GM10266 (cell line): ENCODE measurements around the gene UBXN2A.

Source experiments
- DNase-seq: peaks from one replicate; pipeline ENCODE4 v3.0.0; 2012; ENCODE audit errors: extremely low spot score
- CTCF ChIP-seq: IDR thresholded peaks from 2 replicates; pipeline ENCODE4 v1.5.1; 2012; ENCODE audit warnings: mild to moderate bottlenecking, low read depth; ENCODE audit not compliant: control insufficient read depth, insufficient read depth; ENCODE audit errors: missing control alignments

The UBXN2A gene, protein sequence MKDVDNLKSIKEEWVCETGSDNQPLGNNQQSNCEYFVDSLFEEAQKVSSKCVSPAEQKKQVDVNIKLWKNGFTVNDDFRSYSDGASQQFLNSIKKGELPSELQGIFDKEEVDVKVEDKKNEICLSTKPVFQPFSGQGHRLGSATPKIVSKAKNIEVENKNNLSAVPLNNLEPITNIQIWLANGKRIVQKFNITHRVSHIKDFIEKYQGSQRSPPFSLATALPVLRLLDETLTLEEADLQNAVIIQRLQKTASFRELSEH

GRCh38 chr2:23939987-23940717 is at the start of gene UBXN2A:
Gene UBXN2A, plus strand, starts transcription at chr2:23940463. Its CDS starts 17,852 bp downstream, at chr2:23958315.
- peak; percentile 92 for DNase-seq
- TF ChIP-seq CTCF: no peak

DNA sequence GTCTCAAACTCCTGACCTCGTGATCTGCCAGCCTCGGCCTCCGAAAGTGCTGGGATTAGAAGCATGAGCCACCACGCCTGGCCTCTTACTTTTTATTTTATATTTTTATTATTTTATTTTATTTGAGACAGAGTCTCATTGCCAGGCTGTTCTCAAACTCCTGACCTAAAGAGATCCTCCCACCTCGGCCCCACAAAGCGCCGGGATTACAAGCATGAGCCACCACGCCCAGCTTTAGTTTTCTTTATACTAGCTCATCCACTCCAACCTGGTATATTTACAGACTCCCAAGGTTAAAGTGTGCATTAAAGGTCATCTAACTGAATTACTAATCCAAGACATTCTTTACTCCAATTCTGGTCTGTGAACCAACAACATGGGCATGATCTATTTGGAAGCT is 40.1 kb upstream of the UBXN2A start:
- no peak for TF ChIP-seq CTCF
- DNase-seq: no peak

DNA sequence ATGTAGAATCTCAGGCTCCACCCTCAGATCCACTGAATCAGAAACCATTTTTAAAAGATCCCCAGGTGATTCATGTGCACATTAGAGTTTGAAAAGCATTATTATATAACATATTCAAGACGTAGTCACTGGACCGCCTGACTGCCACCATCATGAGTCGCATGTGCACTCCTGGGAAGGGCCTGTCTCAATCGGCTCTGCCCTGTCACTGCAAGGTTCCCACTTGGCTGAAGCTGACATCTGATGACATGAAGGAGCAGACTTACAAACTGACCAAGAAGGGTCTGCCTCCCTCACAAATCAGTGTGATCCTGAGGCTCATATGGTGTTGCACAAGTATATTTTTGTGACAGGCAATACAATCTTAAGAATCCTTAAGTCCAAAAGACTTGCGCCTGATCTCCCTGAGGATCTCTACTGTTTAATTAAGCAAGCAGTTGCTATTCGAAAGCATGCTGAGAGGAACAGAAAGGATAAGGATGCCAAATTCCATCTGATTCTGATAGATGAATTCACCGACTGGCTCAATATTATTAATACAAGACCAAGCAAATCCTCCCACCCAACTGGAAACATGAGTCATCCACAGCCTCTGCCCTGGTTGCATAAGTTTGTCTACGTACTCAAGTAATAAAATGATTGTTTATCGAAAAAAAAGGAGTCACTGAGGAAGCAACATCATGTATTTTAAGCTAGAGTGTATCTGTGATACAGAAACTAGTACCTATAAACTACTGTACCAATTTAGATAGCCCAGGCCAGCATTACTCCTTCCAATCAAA is 39.5 kb upstream of the UBXN2A start:
- TF ChIP-seq CTCF: no peak
- DNase-seq: no peak

- no peak for DNase-seq
- no peak for TF ChIP-seq CTCF
Observed at GRCh38 chr2:23901966-23902846, 38.1 kb upstream of the UBXN2A start.

- DNase-seq: no peak
- no peak for TF ChIP-seq CTCF
Observed at GRCh38 chr2:23903034-23903433, 37.2 kb upstream of the UBXN2A start.

DNA sequence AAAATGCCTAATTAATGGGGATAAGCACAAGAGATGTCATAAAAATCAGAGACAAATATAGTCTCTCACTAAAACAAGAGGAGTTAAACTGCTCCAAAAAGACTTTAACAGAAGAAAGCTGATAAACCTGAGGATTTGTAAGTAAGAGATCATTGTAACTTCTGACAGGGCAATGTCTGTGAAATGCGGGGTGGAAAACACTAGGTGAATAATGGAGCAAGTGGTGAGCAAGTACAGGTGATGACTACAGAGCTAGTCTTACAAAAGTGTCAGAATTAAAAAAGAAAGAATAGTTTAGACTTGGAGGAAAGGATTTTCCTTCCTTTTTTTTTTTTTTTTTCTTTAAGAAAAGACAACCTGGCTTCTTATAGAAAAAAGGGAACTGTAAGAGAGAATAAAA is 36.0 kb upstream of the UBXN2A start:
- TF ChIP-seq CTCF: no peak
- no peak for DNase-seq
